ENCODE results near the gene NTPCR.

The NTPCR gene

DNA sequence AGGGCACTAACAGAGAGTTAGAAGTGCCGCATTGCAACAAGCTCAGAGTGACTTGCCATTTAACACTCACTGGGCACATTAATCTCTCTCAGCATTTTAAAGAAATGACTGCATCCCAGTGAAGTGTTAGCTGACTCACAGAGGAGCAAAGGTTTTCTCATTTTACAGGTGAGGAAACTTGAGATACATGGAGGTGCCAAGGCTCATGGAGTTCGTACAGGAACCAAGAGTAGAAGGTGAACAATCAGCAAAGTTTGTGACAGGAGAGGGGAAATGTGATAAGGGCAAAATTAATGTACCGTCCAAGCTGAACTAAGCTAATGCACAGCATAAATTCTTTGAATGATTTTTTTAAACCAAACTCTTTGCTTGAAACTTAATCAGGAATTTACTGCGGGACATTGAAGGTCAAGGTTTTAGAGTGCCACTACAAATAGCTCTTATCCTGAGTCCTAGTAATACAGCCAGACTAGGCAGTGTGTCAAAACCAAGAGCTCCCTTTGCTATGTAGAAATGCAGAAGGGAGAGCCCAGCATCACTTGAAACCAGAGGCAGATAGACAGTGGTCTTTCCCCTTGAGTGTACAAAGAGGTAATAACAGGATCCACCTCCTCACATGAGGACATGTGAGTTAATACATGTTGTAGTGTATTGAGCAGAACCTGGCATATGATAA lies 22.4 kb upstream of the NTPCR start:
- DNase-seq, result no peak

DNA sequence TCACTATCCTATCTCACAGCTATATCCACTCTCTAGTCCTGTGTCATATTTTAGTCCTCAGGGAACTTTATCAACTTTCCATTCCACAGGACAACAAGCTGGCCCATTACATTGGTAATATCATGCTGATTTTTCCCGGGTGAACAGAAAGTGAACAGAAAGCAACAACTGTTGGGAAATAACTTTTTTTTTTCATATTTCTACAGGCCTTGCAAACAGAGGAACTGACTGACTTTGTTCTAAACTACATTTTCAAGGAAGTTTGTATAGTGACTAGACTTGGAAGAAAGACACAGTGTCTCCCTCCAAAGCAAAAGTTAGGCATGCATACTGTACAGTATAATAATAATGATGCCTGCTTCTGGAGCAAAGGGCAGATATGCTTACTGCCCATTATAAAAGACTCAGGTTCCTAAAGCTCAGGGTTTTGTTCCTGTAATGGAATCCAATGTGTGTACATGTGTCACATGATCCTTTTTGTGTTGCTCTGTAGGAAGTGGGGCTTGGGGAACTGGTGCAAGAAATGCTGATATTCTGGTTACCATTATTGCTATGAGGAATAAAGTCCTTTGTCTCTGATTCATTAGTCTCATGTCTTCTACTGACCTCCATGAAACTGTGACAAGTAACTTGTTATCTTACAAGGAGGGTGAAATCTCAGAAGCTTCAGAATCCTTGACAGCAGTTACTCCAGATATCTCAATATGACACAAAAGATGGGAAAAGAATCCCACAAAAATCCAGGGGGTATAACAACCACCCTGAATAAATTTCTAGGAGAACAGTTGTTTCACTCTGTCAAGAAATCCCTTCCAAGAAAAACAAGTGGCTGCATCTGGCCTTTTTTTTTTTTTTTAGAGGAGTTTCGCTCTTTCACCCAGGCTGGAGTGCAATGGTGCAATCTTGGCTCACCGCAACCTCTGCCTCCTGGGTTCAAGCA lies 17.7 kb upstream of the NTPCR start:
- no peak for DNase-seq

DNA sequence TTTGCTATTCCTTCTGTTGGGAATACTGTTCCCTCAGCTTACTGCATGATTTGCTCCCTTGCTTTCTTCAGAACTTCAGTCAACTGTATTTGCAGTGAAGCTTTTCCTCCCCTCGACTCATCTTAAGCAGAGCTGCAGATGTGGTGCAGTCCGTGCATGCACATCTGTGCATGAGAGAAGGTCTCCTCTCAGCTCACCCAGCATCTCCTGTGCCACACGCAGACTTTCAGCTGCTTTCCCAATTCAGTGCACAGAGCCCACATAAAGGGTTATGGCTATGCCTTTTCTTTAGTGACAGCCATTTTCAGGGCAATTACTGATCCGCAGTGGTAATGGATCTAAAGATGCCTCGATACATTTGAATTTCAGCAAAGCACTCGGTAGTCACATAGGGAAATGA lies 13.5 kb upstream of the NTPCR start:
- no peak for DNase-seq

GRCh38 chr1:232937741-232938375 lies 12.6 kb upstream of the NTPCR start:
- DNase-seq, result no peak

GRCh38 chr1:232938926-232939325 lies 11.5 kb upstream of the NTPCR start:
- no peak for DNase-seq

- DNase-seq, result no peak
Observed at GRCh38 chr1:232939748-232940147, 10.7 kb upstream of the NTPCR start.

GRCh38 chr1:232940262-232940661 lies 10.1 kb upstream of the NTPCR start:
- no peak for DNase-seq

GRCh38 chr1:232942413-232943294 lies 7.8 kb upstream of the NTPCR start:
- no peak for DNase-seq

GRCh38 chr1:232943679-232944252 lies 6.6 kb upstream of the NTPCR start:
- DNase-seq, result peak; percentile 44

DNA sequence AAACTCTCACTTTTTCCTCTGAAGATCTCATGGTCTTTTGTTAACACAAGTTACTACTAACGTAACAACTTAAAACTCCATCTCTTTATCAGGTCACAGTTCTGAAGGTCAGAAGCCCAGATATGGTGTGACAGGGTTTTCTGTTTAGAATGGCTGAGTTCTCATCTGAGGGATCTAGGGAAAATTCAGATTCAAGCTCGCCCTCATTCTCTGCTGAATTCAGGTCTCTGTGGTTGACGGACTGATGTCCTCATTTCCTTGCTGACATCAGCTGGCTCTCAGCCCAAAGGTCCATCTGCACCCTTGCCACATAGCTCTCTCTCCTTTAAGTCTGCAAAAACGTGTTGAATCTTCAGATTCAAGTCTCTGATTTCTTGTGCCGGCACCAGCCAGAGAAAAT lies 6.1 kb upstream of the NTPCR start:
- peak; percentile 9 for DNase-seq

GRCh38 chr1:232949636-232950196 lies 695 bp upstream of the NTPCR start:
- DNase-seq, result no peak

GRCh38 chr1:232951180-232951579 lies 769 bp downstream of the NTPCR start:
- peak; percentile 14 for DNase-seq

DNA sequence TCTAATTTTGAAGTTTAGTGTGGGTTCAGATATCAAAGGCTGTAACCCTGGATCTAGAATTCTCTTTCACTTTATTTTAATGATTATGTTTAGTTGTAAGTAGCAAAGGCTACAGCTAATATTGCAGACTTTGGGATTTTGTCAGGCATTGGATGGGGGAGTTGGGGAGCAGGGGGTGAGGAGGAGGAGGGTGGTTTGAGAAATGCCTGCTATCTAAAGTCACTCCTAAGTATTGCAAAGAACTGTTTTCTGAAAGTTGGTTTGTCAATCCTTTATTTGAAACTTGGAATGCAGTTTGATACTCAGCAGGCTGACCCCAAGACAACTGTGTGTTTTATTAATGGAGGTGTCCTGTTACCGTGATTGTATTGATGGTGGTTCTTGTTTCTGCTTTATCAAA lies 1.2 kb downstream of the NTPCR start:
- no peak for DNase-seq

DNA sequence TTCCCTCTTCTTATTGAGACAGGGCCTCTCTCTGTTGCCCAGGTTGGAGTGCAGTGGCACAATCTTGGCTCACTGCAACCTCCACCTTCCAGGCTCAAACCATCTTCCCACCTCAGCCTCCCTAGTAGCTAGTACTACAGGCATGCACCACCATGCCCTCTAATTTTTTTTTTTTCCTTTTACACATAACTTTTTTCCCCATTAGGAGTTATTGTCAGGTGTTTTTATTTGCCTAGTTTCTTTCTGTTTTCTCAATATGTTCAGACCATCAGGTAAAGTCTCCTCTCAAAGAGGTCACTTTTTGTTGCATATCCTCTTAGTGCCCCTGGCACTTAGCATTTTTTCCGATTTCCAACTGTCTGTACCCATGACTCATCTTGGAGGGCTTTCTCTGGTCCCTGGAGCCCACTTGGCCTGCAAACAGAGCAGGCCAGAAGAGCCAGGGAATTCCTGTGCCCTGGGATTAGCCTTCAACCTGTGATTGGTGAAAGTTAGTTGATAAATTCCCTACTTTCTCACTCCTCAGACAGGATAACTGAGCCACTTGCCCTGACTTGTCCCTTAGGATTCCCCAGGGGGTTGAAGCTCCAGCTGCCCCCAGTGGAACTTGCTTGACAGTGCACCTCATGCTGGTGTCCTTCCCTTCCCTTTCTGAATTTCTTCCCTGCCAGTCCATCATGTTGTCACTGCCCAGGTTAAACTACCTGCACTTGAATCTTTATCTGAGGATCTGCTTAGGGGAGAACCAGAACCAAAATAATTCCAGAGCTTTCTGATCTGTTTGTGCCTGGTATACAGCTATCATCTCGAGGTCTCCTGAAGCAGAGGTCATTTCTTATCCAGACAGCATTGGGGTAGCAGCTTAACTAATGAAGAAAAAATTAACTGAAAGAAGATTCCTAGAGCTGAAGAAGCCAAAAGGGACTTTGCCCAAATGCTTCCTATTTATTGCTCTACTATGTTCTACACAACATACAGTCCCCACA lies 2.4 kb downstream of the NTPCR start:
- peak; percentile 40 for DNase-seq

DNA sequence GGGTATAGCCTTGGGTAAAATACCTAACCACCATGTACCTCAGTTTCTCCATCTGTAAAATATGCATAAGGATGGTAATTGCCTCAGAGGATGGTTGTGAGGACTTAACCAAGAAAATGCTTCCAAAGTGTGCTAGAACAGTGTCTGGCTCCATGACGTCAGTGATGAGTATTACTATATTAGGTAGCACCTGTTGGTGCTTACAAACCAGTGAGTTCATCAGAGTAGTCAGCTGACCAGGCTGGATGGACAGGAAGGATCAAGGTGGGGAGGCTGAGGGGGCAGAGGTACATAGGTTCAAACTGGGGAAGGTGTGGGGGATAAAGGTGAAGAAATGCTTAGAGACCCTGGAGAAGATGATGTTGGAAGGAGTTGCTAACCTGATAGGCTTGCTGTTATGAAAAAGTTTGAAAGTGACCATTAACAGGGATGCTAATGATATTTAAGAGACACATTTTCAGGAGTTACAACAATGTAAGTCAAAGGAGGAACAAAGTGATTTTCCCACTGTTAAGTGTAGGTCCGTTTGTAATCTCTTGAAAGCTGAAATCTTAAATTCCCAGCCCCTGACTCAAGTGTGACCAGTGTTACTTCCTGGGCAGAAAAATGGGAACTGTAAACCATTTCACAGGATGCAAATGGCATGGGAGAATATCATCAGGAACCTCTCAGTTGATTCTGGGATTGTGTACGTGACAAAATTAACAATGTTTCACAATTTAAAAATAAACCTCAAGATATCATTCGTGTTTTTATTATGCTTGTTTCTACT lies 4.4 kb downstream of the NTPCR start:
- DNase-seq, result no peak

DNA sequence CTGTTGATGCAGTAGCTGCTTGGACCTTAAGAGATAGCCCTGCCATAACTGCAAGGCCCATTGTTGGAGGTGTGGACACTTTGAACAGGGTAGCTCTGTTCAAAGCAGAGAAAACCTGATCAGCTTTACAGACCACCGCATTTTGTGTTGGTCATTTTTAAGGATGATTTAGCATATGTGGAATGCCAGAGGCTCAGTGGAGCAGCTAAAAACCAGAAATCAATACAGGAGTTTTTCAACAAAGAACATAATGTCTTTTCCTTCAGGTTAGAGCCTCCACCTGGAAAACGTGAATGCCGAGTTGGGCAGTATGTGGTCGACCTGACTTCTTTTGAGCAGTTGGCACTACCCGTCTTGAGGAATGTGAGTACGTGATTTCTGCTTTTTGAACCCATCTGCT lies 5.7 kb downstream of the NTPCR start:
- DNase-seq, result no peak

GRCh38 chr1:232958067-232958466 lies 7.7 kb downstream of the NTPCR start:
- DNase-seq, result no peak

DNA sequence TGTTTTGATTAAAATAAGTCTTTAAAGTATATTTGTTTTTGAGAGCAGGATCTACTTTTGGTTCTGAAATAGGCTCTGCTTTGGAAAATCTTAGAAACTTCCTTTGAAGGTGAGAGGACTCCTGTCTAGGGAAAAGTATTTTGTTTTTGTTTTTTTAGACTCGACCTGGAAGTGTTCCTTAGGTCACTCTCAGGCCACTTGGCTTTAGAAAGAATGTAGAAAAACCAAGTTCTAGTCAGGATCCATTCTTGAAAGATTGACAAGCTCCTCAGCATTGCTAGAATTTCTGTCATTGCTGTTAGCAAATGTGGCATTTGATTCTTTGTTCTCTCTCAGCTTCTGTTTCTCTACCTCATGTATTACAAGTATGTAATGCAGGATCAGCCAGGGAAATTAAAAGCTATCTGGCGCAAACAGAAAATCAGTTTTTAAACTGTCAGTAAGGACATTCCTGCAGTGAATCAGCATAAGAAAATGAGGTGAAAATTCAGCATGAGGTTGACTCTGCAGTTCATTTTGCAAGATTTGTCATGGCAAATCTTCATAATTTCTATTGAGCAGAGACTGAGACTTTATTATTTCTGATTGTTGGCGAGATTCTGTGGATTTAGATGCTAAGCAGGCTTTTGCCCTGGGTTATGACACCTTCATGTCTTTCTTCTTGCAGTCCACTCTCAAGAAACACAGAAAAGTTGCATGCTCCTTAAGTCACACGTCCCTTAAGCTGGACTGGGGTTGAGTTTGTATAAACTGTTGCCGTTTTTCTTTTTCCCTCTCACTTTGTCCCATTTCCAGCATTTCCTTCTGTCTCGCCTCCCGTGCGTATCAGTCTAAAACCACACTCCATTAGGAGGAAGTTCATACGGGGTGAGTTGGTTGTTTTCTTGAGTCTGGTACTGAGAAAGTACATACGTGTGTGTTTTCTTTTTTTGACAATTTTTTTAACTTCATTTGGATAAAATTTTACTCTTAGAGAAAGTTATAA lies 12.6 kb downstream of the NTPCR start:
- no peak for DNase-seq

- no peak for DNase-seq
Observed at GRCh38 chr1:232964601-232965000, 14.2 kb downstream of the NTPCR start.
